ENCODE measurements around the gene ITGB6.

DNA sequence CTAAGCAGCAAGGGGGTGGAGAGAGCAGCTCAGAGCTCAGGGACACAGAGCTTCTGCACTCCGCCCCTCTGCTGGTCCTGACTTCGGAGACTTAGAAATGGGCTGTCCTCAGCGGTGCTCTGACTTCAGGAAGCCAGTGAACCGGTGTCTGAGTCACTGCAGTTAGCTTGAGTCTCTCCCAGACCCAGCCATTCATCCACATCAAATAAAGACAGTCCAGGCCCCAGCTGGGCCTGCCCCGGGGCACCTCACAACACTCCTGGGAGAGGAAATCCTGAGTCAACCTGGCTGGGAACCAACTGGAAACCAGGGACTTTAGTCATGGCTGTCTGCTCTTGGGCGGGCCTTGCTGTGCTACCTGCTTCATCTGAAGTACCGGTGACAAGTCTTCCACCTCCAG lies 5.4 kb upstream of the ITGB6 start:
- TF ChIP-seq, protein P1, sequence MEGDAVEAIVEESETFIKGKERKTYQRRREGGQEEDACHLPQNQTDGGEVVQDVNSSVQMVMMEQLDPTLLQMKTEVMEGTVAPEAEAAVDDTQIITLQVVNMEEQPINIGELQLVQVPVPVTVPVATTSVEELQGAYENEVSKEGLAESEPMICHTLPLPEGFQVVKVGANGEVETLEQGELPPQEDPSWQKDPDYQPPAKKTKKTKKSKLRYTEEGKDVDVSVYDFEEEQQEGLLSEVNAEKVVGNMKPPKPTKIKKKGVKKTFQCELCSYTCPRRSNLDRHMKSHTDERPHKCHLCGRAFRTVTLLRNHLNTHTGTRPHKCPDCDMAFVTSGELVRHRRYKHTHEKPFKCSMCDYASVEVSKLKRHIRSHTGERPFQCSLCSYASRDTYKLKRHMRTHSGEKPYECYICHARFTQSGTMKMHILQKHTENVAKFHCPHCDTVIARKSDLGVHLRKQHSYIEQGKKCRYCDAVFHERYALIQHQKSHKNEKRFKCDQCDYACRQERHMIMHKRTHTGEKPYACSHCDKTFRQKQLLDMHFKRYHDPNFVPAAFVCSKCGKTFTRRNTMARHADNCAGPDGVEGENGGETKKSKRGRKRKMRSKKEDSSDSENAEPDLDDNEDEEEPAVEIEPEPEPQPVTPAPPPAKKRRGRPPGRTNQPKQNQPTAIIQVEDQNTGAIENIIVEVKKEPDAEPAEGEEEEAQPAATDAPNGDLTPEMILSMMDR (IDR thresholded peaks at IDR 0.05), result no peak
- no peak for TF ChIP-seq POLR2A (IDR thresholded peaks at IDR 0.05)

Data from right lobe of liver (tissue), 4 donors.